CD14-positive monocyte (primary cell): ENCODE measurements around the gene ACOT11. TPM values are rescaled to one million over a fixed set of nuclear protein-coding genes. Genes with fewer than 3 reads are reported as not detected.
A peak's percentile ranks its signal among the peaks of the same experiment; 100 is the strongest.

Experiments
- DNase-seq, 3 donors: peaks; one replicate each; pipeline ENCODE4 v3.0.0-alpha.2; 2011 to 2022
- H2AFZ ChIP-seq: 2 replicates; pipeline ENCODE4 v1.6.0; 2012; ENCODE audit warnings: mild to moderate bottlenecking, low read depth, low read length, inconsistent platforms; ENCODE audit not compliant: insufficient read depth, poor library complexity, severe bottlenecking
- H3K27ac ChIP-seq, 2 donors: 1 replicate in 1 of 2; 2 replicates in 1 of 2; pipeline ENCODE4 v1.5.1; 2012 to 2013; ENCODE audit warnings: low read length in 2 of 2, control low read depth in 1 of 2, inconsistent platforms in 1 of 2, low read depth in 1 of 2, mild to moderate bottlenecking in 1 of 2
- H3K27me3 ChIP-seq, 2 donors: one replicate each; pipeline versions ENCODE4 v1.6.0 to v1.6.1; 2011 to 2013; ENCODE audit warnings: low read length in 2 of 2; ENCODE audit not compliant: control insufficient read depth in 2 of 2, insufficient read depth in 2 of 2
- H3K36me3 ChIP-seq, 2 donors: replicated peaks in 1 of 2; 1 replicate in 1 of 2; 2 replicates in 1 of 2; pipeline versions ENCODE4 v1.5.1 to v1.6.1; 2012 to 2013; ENCODE audit warnings: low read length in 2 of 2, control low read depth in 1 of 2, inconsistent platforms in 1 of 2, mild to moderate bottlenecking in 1 of 2; ENCODE audit not compliant: insufficient read depth in 2 of 2, control insufficient read depth in 1 of 2
- H3K4me1 ChIP-seq, 2 donors: 1 replicate in 1 of 2; 2 replicates in 1 of 2; pipeline versions ENCODE4 v1.5.1 to v1.6.1; 2012 to 2013; ENCODE audit warnings: low read length in 2 of 2, control low read depth in 1 of 2, inconsistent platforms in 1 of 2, mild to moderate bottlenecking in 1 of 2, moderate library complexity in 1 of 2; ENCODE audit not compliant: insufficient read depth in 2 of 2, control insufficient read depth in 1 of 2
- H3K4me2 ChIP-seq: replicated peaks from 2 replicates; pipeline ENCODE3; 2012; ENCODE audit warnings: low read length, moderate library complexity, mild to moderate bottlenecking; ENCODE audit not compliant: poor library complexity, severe bottlenecking; ENCODE audit errors: extremely low read depth
- H3K4me3 ChIP-seq, 3 experiments: fragments of 200-600 bp in 1 of 3; sonication (generic) in 1 of 3; replicated peaks in 1 of 3; 1 replicate in 2 of 3; 2 replicates in 1 of 3; pipeline ENCODE4 v1.5.1; 2011 to 2013; ENCODE audit warnings: low read length in 3 of 3, mild to moderate bottlenecking in 3 of 3, control low read depth in 2 of 3, low read depth in 2 of 3, inconsistent platforms in 1 of 3, moderate library complexity in 1 of 3
- H3K79me2 ChIP-seq: 2 replicates; pipeline ENCODE4 v1.6.0; 2012; ENCODE audit warnings: mild to moderate bottlenecking, control low read depth, inconsistent platforms, low read length, moderate library complexity; ENCODE audit not compliant: insufficient read depth
- H3K9ac ChIP-seq: 2 replicates; pipeline ENCODE4 v1.6.0; 2017; ENCODE audit warnings: low read length, mild to moderate bottlenecking; ENCODE audit not compliant: insufficient read depth, poor library complexity, severe bottlenecking
- H3K9me3 ChIP-seq, 2 donors: replicated peaks in 1 of 2; 1 replicate in 1 of 2; 2 replicates in 1 of 2; pipeline versions ENCODE4 v1.5.1 to v1.6.1; 2012 to 2013; ENCODE audit warnings: low read length in 2 of 2, control low read depth in 1 of 2; ENCODE audit not compliant: control insufficient read depth in 1 of 2, insufficient read depth in 1 of 2
- H4K20me1 ChIP-seq: 2 replicates; pipeline ENCODE4 v1.6.0; 2012; ENCODE audit warnings: mild to moderate bottlenecking, low read length, control low read depth, moderate library complexity; ENCODE audit not compliant: insufficient read depth
- H3K27ac Mint-ChIP-seq, 7 donors: one replicate each; pipeline ENCODE4 v1.8.0; 2020; ENCODE audit warnings: mild to moderate bottlenecking in 7 of 7, mixed read lengths in 7 of 7, moderate library complexity in 6 of 7, inconsistent platforms in 2 of 7
- H3K27me3 Mint-ChIP-seq, 3 donors: one replicate each; pipeline ENCODE4 v1.8.0; 2021 to 2022; ENCODE audit warnings: low read depth in 3 of 3, mild to moderate bottlenecking in 3 of 3, mixed read lengths in 3 of 3, moderate library complexity in 3 of 3, inconsistent platforms in 1 of 3
- H3K36me3 Mint-ChIP-seq, 2 donors: one replicate each; pipeline ENCODE4 v1.8.0; 2020; ENCODE audit warnings: mixed read lengths in 2 of 2, inconsistent platforms in 1 of 2, mild to moderate bottlenecking in 1 of 2
- H3K4me1 Mint-ChIP-seq: one replicate; pipeline ENCODE4 v1.8.0; 2020; ENCODE audit warnings: mild to moderate bottlenecking, mixed read lengths
- H3K4me3 Mint-ChIP-seq, 2 donors: one replicate each; pipeline ENCODE4 v1.8.0; 2020; ENCODE audit warnings: mild to moderate bottlenecking in 2 of 2, mixed read lengths in 2 of 2, moderate library complexity in 1 of 2
- H3K9me3 Mint-ChIP-seq, 7 donors: one replicate each; pipeline ENCODE4 v1.8.0; 2020 to 2022; ENCODE audit warnings: mixed read lengths in 7 of 7, mild to moderate bottlenecking in 6 of 7, moderate library complexity in 6 of 7, inconsistent platforms in 2 of 7
- WGBS: methylation state at CpG from one replicate; pipeline ENCODE4 v1.1.5; 2013; ENCODE audit warnings: missing lambda C conversion rate; ENCODE audit not compliant: insufficient coverage; 5-methylcytosine and 5-hydroxymethylcytosine counted together
- intact Hi-C, 2 donors: fragments of 100-400 bp; cut with micrococcal nuclease; formaldehyde crosslinking; loops; one replicate each; pipeline versions ENCODE4 v1.15.0 to v1.15.1; 2023
- polyA plus RNA-seq, 3 donors: library from polyadenylated mRNA; depleted of rRNA in 1 of 3; unstranded in 2 of 3; stranded (reverse) in 1 of 3; fragments of 300-500 nt in 2 of 3; fragments of >200 nt in 1 of 3; fragmentation: Illumina TruSeq in 2 of 3; gene quantifications; 1 replicate in 2 of 3; 2 replicates in 1 of 3; pipeline ENCODE4 v1.2.3, GENCODE V29; 2012 to 2021
- TF ChIP-seq, protein P1 (sequence below): fragments of 200-600 bp; IDR thresholded peaks from one replicate; pipeline ENCODE4 v1.8.0; 2022; ENCODE audit warnings: antibody characterized with exemption, mild to moderate bottlenecking

The ACOT11 gene
- polyA plus RNA-seq, 3 donors: 0.18 to 2.1 (median 0.79) TPM

DNA sequence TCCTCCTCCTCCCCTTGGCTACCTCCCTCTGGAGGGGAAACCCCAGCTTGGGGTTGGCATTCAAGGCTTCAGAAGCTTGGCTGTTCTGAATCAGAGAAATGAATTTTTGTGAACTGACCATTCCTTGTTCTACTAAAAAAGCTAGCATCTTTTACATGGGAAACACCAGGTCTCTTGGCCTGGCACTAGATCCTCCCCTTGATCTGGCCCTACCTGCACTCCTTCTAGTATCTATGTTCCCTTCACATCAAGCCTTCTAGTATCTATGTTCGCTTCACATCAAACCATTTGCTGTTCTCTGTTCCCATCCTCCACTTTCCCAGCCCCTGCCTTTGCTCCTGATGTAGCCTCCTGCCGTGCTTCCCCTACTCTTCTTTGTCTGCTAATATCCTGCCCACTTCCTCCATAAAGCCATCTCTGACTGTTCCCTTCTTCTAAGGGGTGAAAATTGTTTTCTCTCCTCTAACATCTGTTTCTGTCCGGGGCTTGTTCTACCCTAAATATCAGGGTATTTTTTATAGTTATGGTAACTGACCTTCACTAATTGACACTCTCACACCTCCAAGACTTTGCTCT, 49.5 kb downstream of the ACOT11 start:
- no peak overlapping the region for H3K27ac Mint-ChIP-seq

DNA sequence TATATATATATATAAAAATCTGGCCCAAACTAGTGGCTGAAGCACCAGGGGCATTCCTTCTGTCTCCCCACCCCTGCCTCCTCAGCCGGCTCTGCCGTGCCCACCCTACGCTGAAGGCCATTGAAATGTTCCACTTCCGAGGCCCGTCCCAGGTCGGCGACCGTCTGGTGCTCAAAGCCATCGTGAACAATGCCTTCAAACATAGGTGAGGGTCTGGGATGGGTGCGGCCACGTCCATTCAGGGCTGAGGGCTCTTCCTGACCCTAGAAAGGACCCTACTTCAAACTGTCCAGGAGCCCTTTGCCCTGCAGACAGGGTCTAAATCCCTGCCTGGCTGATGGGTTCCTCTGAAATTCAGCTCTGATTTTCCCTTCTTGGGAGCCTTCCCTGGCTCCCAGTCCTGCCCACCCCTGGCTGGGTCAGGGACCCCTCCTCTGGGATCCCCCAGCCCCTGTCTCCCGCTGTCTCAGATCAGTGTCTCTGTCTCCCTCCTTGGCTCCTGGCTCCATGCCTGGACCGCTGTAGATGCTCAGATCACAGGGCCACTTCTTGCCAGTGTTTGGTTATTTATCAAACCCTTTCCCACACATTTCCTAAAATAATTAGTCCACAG, 51.3 kb downstream of the ACOT11 start:
- H3K9me3 Mint-ChIP-seq: no peaks in the 10 kb centered on the region
- Histone ChIP-seq H3K79me2 (no peaks in the 10 kb centered on the region), H3K27me3 (no peaks in the 10 kb centered on the region), H3K4me3 (no peak overlapping the region), H3K27ac (no peak overlapping the region), H3K4me2 (no peak overlapping the region), H3K9me3 (no peaks in the 10 kb centered on the region), H4K20me1 (no peaks in the 10 kb centered on the region), H3K36me3 (no peaks in the 10 kb centered on the region), H3K9ac (no peak overlapping the region), H3K4me1 (no peaks in the 10 kb centered on the region), H2AFZ (no peak overlapping the region)
- no peak for DNase-seq
- WGBS: 97% methylated on average over 9 of the region's 13 CpGs
- no peaks in the 10 kb centered on the region for H3K4me1 Mint-ChIP-seq
- intact Hi-C loops: no loop called here
- peaks cover 12 to 31% of the 10 kb centered on the region in 2 donors for H3K36me3 Mint-ChIP-seq
- no peak overlapping the region for H3K4me3 Mint-ChIP-seq
- TF ChIP-seq, protein P1, sequence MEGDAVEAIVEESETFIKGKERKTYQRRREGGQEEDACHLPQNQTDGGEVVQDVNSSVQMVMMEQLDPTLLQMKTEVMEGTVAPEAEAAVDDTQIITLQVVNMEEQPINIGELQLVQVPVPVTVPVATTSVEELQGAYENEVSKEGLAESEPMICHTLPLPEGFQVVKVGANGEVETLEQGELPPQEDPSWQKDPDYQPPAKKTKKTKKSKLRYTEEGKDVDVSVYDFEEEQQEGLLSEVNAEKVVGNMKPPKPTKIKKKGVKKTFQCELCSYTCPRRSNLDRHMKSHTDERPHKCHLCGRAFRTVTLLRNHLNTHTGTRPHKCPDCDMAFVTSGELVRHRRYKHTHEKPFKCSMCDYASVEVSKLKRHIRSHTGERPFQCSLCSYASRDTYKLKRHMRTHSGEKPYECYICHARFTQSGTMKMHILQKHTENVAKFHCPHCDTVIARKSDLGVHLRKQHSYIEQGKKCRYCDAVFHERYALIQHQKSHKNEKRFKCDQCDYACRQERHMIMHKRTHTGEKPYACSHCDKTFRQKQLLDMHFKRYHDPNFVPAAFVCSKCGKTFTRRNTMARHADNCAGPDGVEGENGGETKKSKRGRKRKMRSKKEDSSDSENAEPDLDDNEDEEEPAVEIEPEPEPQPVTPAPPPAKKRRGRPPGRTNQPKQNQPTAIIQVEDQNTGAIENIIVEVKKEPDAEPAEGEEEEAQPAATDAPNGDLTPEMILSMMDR: no peak
- H3K27ac Mint-ChIP-seq: peak overlapping the region in 1 of 7 donors; percentile 28
- H3K27me3 Mint-ChIP-seq: peaks cover 0 to 1% (median 0%) of the 10 kb centered on the region in 3 donors

More for the DNA sequence above, 49.5 kb downstream of the ACOT11 start:
- TF ChIP-seq, protein P1: no peak
- 50% methylated on average over 2 of the region's 3 CpGs for WGBS
- no peaks in the 10 kb centered on the region for H3K36me3 ChIP-seq
- Mint-ChIP-seq H3K36me3 (peaks cover 12 to 30% of the 10 kb centered on the region in 2 donors), H3K4me3 (no peak overlapping the region), H3K4me1 (no peaks in the 10 kb centered on the region), H3K9me3 (no peaks in the 10 kb centered on the region), H3K27me3 (peaks cover 0 to 1% (median 0%) of the 10 kb centered on the region in 3 donors)
- no peaks in the 10 kb centered on the region for H4K20me1 ChIP-seq
- no peak overlapping the region for H3K4me3 ChIP-seq
- H3K27ac ChIP-seq: no peak overlapping the region
- DNase-seq: no peak
- H2AFZ ChIP-seq: no peak overlapping the region
- no peak overlapping the region for H3K9ac ChIP-seq
- intact Hi-C loops: no loop called here
- no peaks in the 10 kb centered on the region for H3K9me3 ChIP-seq
- no peaks in the 10 kb centered on the region for H3K79me2 ChIP-seq
- no peak overlapping the region for H3K4me2 ChIP-seq
- no peaks in the 10 kb centered on the region for H3K27me3 ChIP-seq
- no peaks in the 10 kb centered on the region for H3K4me1 ChIP-seq
